Pons (tissue), 1 donor: ENCODE data around the gene NCAM1.
A peak's percentile ranks its signal among the peaks of the same experiment; 100 is the strongest.

Experiments
- DNase-seq: peaks from one replicate; pipeline ENCODE4 v3.0.0-alpha.2; 2016; ENCODE audit warnings: low spot score

The NCAM1 gene

DNA sequence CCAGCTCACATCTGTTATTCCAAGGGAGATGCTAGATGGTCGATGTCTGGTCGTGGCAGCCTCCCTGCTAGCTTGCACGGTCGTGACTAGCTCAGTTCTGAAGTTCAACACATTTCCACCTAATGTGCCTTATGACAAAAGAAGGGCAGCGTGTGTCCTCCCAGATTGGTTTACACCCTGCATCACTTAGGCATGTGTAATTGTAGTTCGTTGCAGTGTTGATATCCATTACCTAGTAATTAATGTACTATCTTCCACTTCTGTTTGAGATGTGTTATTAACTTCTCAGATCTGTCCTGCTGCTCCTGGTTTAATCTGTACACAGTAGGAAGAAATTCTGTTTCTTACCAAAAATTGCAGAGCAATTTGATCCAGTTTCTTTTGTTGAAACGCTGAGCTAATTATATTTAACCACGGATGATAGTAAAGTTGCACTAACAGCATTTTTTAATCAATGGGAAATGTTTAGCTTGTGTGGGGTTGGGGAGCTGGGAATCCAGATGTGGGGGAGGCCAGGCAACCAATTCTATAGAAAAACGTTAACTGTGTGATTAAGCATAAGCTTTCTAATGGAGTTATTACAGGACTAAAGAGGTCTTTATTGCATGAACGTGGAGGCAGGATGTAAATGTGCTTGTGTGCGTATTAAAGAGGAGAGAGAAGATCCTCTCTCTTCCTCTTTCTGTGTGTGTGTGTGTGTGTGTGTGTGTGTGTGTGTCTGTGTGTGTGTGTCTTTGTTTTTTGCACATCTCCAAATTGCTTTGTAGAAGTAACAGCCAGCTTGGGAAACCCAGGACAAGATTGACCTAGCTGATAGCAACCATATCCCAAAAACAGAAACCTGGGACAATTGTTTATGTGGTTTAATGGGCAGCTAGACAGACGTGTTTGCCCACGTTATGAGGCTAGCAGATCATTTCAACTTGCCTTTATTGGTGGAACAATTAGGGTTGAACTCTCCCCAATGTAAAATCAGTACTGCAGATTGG, 207.4 kb downstream of the NCAM1 start:
- no peak for DNase-seq

- no peak for DNase-seq
Measured at GRCh38 chr11:113172382-113172951, 211.2 kb downstream of the NCAM1 start.

- DNase-seq = no peak
Measured at GRCh38 chr11:113173126-113173525, 211.9 kb downstream of the NCAM1 start.

GRCh38 chr11:113174882-113175281, 213.7 kb downstream of the NCAM1 start:
- no peak for DNase-seq

DNA sequence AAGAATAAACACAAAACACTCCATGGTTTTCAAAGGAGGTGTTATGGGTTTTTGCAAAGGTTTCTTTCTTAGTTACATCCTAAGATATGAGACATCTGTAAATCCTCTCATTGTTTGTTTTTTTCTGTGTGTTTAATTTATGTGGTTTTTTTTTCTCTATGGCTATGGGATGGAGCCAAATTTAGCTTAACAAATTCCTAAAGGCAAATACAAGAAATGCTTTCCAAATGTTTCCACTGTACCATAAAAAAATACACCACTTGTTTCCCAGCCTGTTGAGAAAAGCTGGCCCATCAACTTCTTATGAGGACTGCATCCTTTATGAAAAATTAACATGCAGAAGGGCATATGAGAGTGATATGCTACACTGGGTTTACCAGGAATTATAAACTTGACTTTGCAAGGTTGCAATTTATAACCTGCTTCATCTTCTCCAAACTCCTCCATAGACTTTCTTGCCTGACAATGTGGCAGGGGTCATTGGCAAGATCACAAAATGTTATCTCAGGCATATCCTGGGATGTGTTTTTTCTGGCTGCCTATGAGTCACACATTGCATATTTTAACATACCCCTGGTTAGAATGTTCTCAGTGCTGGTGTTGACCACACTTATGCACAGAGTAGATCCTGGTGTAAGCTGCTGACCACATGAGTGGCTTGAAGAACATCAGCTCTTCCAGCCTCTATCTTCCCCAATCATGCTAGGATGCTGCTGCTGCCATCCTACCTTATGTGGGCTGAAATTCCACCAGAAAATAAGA, 215.6 kb downstream of the NCAM1 start:
- DNase-seq = no peak

- no peak for DNase-seq
Measured at GRCh38 chr11:113177671-113178070, 216.5 kb downstream of the NCAM1 start.

- no peak for DNase-seq
Measured at GRCh38 chr11:113178381-113179070, 217.3 kb downstream of the NCAM1 start.

- DNase-seq = no peak
Measured at GRCh38 chr11:113179181-113179704, 218.0 kb downstream of the NCAM1 start.

DNA sequence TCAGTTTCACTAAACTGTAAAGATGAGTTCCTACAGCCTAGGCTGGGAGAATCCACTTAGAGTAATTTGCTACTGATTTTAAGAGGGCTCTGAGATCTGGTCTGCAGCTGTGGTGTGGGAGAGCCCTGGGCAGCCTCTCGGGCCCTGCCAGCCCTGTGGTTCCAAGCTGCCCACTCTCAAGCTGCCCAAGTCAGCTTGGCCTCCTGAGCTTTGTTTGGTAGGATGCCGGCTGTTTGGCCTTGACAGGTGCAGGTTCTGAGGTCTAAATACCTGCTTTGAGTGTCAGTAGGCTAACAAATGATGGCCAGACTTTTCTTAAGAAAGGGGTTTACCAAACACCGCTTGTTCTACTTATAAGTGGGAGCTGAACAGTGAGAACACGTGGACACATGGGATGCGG, 219.9 kb downstream of the NCAM1 start:
- no peak for DNase-seq

DNA sequence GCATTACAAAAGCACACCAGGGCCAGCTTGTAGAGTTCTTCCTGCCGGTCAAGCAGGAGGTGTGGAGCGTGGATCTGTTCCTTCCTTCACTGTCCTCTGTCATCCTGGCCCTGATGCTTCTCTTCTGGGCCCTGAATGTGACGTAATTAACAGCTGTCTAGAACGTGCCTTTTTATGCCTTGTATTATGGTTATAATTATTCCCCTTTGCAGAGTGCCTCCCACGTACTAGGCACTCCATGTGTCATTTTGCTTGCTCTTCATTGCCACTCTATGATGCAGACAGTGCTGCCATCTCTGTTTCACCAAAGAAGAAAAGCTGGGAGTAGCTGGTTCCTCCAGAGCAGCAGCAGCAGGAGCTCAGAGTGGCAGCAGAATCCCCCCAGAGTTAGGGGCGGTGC, 221.1 kb downstream of the NCAM1 start:
- DNase-seq = no peak

GRCh38 chr11:113184498-113184897, 223.3 kb downstream of the NCAM1 start:
- no peak for DNase-seq

GRCh38 chr11:113188371-113188834, 227.2 kb downstream of the NCAM1 start:
- DNase-seq = peak; percentile 72

- no peak for DNase-seq
Measured at GRCh38 chr11:113189909-113190667, 228.9 kb downstream of the NCAM1 start.

DNA sequence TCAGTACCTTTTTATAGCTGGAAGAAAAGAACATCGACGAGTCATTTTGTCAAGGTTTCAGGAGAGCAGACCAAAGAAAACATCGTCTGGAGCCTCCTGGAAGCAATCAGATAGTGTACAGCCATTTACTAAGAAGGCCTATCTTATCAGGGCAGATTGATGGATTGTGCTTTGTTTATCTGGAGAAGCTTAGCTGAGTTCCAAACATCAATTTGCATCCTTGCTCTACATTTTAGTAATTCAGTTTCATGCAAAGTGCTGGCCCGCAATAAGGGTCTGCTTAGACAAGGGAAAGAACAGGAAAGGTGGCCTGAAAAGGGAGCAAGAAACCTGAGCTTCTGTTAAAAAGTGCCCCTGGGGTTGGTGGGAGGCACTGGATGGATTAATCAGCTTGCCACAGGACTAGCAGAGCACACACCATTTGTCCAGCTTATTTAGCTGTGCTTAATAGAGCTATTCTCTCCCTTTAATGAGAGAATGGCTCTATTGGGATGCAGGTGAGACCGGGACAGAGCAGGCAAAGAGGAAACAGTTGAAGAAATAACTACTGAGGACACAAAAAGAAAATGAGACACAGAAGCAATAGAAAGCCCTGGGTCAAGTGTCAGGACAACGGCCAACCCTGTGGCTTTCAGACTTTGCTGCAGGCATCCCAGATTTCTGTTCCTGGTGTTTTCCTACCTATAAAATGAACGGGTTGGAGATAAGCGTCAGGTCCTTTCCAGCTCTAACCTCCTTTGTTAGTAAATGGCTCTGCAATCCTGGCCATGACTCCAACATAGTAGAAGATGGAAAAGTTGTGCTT, 231.1 kb downstream of the NCAM1 start:
- DNase-seq = no peak

DNA sequence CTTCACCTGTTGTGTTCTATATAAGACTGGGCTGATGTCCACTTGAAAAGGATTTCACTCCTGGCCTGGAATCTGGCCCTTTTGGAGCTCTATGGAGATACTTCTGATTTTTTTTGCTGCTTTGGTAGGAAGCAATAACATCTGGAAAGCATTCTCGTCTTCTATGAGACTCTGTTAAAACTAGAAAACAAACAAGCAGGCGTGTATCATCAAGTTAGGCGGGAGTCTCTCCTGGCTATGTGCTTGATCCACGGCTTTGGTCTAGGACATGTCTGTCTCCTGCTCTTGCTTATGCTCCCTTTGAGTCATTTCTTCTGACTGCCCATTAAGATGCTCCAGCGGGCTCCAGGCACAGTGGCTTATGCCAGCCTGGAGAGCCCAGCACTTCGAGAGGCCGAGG, 231.8 kb downstream of the NCAM1 start:
- DNase-seq = no peak

- no peak for DNase-seq
Measured at GRCh38 chr11:113193946-113194345, 232.7 kb downstream of the NCAM1 start.

DNA sequence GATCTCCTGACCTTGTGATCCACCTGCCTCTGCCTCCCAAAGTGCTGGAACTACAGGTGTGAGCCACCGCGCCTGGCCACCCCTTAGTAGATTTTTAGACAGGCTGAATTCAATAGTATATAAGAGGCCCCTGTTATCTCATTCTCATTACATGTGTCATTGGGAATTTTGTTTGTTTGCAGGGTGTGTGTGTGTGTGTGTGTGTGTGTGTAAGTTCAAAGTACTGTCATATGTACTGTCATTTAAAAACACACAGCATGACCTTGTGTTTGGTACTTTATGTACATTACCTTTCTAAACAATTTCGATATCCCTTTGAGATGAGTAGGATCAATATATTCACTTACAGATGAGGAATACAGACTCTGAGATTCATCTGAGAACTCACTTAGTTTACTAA, 234.5 kb downstream of the NCAM1 start:
- no peak for DNase-seq

- no peak for DNase-seq
Measured at GRCh38 chr11:113197446-113197845, 236.2 kb downstream of the NCAM1 start.

- DNase-seq = peak; percentile 92
Measured at GRCh38 chr11:113198972-113199661, 237.9 kb downstream of the NCAM1 start.
